Measurements from ENCODE around the gene BPNT1.
"Not testable (repeated sequence)": the region's sequence is repeated elsewhere in the genome, so short reads cannot be mapped to it uniquely, and the experiment has no call there.

Gene BPNT1

DNA sequence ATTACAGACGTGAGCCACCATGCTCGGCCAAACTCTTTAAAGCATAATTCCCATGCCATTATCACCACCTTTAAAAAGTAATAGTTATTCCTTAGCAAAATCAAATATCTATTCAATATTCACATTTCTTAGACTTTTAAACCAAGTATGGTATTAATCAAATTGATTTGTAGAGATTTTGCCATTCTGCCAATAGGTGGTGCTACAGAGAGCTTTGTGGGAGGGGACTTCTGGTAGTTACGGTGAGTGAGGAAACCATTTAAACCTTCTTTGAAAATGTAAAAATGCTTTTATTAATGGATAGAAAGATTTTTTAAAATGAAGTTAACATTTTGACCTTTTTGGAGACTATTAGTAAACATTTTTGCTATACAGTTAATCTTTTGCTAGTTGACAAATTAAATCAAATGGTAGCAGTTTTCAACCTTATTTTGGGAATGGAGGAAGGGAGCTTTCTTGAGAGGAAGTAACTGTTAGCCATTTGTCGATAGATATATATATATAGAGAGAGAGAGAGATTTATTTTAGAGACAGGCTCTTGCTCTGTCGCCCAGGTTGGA, 23.6 kb upstream of the BPNT1 start:
- H3K4me3 ChIP-seq (ENCODE audit: low read length) = no peak overlapping the region
- 94% methylated on average over 4 of the region's 5 CpGs for WGBS
- peaks cover 78% of the 10 kb centered on the region for H3K36me3 ChIP-seq (ENCODE audit: insufficient read depth, low read length)

DNA sequence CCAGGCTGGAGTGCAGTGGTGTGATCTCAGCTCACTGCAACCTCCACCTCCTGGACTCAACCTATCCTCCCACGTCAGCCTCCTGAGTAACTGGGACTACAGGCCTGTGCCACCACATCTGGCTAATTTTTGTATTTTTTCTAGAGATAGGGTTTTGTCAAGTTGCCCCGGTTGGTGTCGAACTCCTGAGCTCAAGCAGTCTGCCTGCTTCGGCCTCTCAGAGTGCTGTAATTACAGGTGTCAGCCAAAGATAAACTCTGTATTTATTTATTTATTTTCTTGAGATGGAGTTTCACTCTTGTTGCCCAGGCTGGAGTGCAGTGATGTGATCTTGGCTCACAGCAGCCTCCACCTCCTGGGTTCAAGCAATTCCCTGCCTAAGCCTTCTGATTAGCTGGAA, 23.0 kb upstream of the BPNT1 start:
- not testable (repeated sequence) for H3K9ac ChIP-seq (ENCODE audit: low read depth, low read length); H3K4me1 ChIP-seq (ENCODE audit: insufficient read depth, low read length); H3K27me3 ChIP-seq (ENCODE audit: insufficient read depth, low read length); H3K9me3 ChIP-seq (ENCODE audit: insufficient read depth, low read depth, low read length); H3K27ac ChIP-seq (ENCODE audit: low read depth, low read length); H3K4me3 ChIP-seq (ENCODE audit: low read length)
- 94% methylated on average over 4 of the region's 4 CpGs for WGBS
- peaks cover 75% of the 10 kb centered on the region for H3K36me3 ChIP-seq (ENCODE audit: insufficient read depth, low read length)

More for the DNA sequence above, 23.6 kb upstream of the BPNT1 start:
- Histone ChIP-seq H3K27me3 (ENCODE audit: insufficient read depth, low read length) (no peaks in the 10 kb centered on the region), H3K4me1 (ENCODE audit: insufficient read depth, low read length) (no peaks in the 10 kb centered on the region), H3K27ac (ENCODE audit: low read depth, low read length) (no peak overlapping the region), H3K9me3 (ENCODE audit: insufficient read depth, low read depth, low read length) (no peaks in the 10 kb centered on the region), H3K9ac (ENCODE audit: low read depth, low read length) (no peak overlapping the region)

DNA sequence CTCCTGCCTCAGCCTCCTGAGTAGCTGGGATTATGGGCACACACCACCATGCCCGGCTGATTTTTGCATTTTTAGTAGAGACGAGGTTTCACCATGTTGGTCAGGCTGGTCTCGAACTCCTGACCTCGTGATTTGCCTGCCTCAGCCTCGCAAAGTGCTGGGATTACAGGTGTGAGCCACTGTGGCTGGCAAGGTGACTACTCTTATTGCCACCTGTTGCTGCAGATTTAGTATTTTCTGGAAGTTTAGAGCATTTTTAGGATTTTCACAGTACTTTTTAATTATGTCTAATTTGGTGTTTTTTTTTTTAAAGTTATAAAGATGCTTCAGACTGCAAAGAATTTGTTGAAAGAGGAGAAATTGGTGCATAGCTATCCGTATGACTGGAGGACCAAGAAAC, 20.9 kb upstream of the BPNT1 start:
- H3K4me1 ChIP-seq (ENCODE audit: insufficient read depth, low read length); H3K9me3 ChIP-seq (ENCODE audit: insufficient read depth, low read depth, low read length); H3K9ac ChIP-seq (ENCODE audit: low read depth, low read length); H3K27ac ChIP-seq (ENCODE audit: low read depth, low read length); H3K27me3 ChIP-seq (ENCODE audit: insufficient read depth, low read length); H3K4me3 ChIP-seq (ENCODE audit: low read length): not testable (repeated sequence)
- H3K36me3 ChIP-seq (ENCODE audit: insufficient read depth, low read length) = peaks cover 78% of the 10 kb centered on the region
- 95% methylated on average over 6 of the region's 6 CpGs for WGBS

DNA sequence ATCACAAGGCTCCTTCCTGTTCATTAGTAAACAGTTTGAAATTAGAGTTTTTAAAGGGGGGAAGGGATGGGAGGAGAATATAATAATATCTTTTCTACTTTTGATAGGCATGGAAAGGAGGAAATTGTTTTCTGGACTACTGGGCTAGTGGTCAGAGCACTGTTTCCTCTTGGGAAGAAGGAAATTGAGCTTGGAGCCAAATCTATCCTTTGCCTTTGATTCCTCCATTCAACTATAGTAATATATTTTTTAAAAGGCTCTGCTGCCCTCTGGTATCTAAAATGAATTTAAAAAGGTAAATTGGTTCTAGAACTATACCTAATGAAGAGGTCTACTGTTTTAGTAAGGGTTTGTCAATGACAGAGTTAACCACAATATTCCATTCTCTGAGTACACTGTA, 10.2 kb upstream of the BPNT1 start:
- Histone ChIP-seq H3K9ac (ENCODE audit: low read depth, low read length) (no peak overlapping the region), H3K4me1 (ENCODE audit: insufficient read depth, low read length) (no peaks in the 10 kb centered on the region), H3K4me3 (ENCODE audit: low read length) (no peak overlapping the region), H3K27ac (ENCODE audit: low read depth, low read length) (no peak overlapping the region), H3K36me3 (ENCODE audit: insufficient read depth, low read length) (peaks cover 85% of the 10 kb centered on the region), H3K9me3 (ENCODE audit: insufficient read depth, low read depth, low read length) (no peaks in the 10 kb centered on the region), H3K27me3 (ENCODE audit: insufficient read depth, low read length) (no peaks in the 10 kb centered on the region)

DNA sequence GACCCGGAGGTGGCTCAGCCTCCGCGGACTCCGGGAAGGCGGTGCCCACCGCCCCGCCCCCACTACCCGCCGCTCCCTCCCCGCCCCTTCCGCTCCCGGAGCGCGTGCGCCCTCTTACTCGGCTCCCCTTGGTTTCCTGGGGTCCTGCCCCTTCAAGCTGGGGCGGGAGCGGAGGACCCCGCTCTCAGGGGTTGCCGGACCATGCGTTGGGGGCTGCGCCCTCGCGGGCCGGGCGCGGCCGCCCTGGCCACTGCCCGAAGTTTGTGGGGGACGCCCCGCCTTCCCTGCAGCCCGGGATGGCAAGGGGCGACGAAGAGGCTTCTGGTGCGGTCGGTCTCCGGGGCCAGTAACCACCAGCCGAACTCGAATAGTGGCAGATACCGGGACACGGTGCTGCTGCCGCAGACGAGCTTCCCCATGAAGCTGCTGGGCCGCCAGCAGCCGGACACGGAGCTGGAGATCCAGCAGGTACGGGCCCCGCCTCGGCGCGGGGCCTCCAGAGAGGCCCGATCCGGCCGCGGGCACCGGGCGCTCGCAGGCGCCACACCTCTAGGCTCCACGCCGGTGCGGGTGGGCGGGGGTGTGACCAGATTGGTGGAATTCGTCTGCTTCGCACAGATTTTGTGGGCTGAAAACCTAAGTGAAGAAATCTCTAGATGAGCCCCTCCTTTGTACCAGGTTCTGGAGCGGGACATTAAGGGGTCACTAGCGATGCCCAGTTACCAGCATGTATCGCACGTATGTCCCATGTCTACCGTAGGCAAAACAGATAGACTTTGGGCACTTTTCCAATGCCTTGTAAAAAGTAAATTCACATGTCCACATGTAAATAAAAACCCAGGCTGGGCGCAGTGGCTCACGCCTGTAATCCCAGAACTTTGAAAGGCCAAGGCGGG, 4.7 kb upstream of the BPNT1 start, which contains the start of gene IARS2:
Gene IARS2 (plus strand): TSS at position 117 of the 896 bp plus-strand sequence. CDS start 85 bp downstream, at position 202.
- WGBS = 2% methylated on average over 69 of the region's 73 CpGs
- H3K9ac ChIP-seq (ENCODE audit: low read depth, low read length) = peak within 1 kb of the TSS; percentile 90

DNA sequence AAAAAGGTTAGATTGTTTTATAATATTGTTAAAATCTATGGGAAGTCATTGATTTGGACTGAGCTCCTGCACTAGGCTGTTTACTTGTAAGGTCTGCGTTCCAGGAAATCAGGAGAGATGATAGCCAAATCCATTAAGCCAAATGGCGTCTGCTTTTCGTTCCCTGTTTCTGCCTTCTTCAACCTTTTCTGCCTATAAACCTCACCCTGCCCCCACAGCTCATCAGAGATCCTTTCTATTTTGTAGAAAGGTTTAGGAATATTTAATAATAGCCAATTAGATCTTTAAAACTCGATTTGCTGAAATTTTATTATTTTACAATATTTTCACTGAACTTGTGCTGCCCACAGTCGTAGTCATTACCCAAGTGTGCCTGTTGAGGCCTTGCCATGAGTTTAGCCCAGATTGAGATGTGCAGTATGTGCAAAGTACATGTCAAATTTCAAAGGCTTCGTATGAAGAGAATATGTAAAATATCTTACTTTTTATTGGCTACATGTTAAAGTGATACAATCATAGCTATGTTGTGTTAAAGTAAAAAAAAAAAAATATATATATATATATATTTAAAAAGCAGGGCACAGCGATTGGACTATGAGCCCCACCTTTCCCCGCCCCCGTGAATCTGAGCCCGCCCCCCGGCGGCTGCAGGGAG, 3.9 kb upstream of the BPNT1 start:
- Histone ChIP-seq H3K9ac (ENCODE audit: low read depth, low read length) (no peak overlapping the region), H3K36me3 (ENCODE audit: insufficient read depth, low read length) (peaks cover 24% of the 10 kb centered on the region), H3K4me1 (ENCODE audit: insufficient read depth, low read length) (0 out of 2 replicates have a peak, but pooled peaks cover 3% of the 10 kb centered on the region), H3K4me3 (ENCODE audit: low read length) (0 out of 2 replicates have a peak overlapping the region, but pooled peaks have one; percentile 1), H3K9me3 (ENCODE audit: insufficient read depth, low read depth, low read length) (no peaks in the 10 kb centered on the region), H3K27ac (ENCODE audit: low read depth, low read length) (no peak overlapping the region), H3K27me3 (ENCODE audit: insufficient read depth, low read length) (no peaks in the 10 kb centered on the region)
- 36% methylated on average over 12 of the region's 12 CpGs for WGBS

More for the DNA sequence above, 4.7 kb upstream of the BPNT1 start, which contains the start of gene IARS2:
- 0 out of 2 replicates have a peak, but pooled peaks cover 3% of the 10 kb centered on the region for H3K4me1 ChIP-seq (ENCODE audit: insufficient read depth, low read length)
- peaks cover 31% of the 10 kb centered on the region for H3K36me3 ChIP-seq (ENCODE audit: insufficient read depth, low read length)
- H3K9me3 ChIP-seq (ENCODE audit: insufficient read depth, low read depth, low read length) = no peaks in the 10 kb centered on the region
- peak within 1 kb of the TSS; percentile 79 for H3K27ac ChIP-seq (ENCODE audit: low read depth, low read length)
- H3K27me3 ChIP-seq (ENCODE audit: insufficient read depth, low read length) = no peaks in the 10 kb centered on the region
- H3K4me3 ChIP-seq (ENCODE audit: low read length) = peak within 1 kb of the TSS; percentile 89

DNA sequence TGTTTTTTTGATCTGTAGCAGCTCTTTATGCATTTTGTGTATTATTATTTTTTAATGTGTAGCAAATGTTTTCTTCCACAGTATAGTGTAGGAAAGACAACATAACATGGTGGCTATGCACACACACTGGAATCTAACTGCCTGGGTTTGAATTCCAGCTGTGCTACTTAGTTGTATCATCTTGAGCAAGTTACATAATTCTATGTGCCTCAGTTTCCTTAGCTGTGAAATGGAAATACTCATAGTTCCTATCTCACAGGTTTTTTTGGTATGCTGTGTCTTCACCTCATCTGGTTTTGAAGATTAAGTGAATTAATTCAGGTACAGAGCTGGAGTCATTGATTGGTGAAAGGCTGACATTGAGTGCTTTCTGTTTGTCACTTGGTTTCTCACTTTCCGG, 3.1 kb upstream of the BPNT1 start:
- 100% methylated on average over 1 of the region's 1 CpG for WGBS
- Histone ChIP-seq H3K4me1 (ENCODE audit: insufficient read depth, low read length) (0 out of 2 replicates have a peak, but pooled peaks cover 3% of the 10 kb centered on the region), H3K9ac (ENCODE audit: low read depth, low read length) (no peak overlapping the region), H3K36me3 (ENCODE audit: insufficient read depth, low read length) (peaks cover 17% of the 10 kb centered on the region), H3K27me3 (ENCODE audit: insufficient read depth, low read length) (no peaks in the 10 kb centered on the region), H3K4me3 (ENCODE audit: low read length) (no peak overlapping the region), H3K27ac (ENCODE audit: low read depth, low read length) (no peak overlapping the region), H3K9me3 (ENCODE audit: insufficient read depth, low read depth, low read length) (no peaks in the 10 kb centered on the region)

DNA sequence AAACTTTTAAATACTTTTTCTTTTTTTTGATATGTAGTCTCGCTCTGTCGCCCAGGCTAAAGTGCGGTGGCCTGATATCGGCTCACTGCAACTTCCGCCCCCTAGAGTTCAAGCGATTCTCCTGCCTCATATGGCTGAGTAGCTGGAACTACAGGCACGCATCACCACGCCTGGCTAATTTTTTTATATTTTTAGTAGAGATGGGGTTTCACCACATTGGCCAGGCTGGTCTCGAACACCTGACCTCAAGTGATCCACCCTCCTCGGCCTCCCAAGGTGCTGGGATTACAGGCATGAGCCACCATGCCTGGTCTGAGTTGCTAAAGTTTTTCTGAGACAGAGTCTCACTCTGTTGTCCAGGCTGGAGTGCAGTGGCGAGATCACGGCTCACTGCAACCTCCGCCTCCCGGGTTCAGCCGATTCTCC, 3.3 kb downstream of the BPNT1 start:
- not testable (repeated sequence) for H3K27me3 ChIP-seq (ENCODE audit: insufficient read depth, low read length); H3K9me3 ChIP-seq (ENCODE audit: insufficient read depth, low read depth, low read length); H3K9ac ChIP-seq (ENCODE audit: low read depth, low read length); H3K4me1 ChIP-seq (ENCODE audit: insufficient read depth, low read length); H3K27ac ChIP-seq (ENCODE audit: low read depth, low read length); H3K36me3 ChIP-seq (ENCODE audit: insufficient read depth, low read length); H3K4me3 ChIP-seq (ENCODE audit: low read length)
- 87% methylated on average over 15 of the region's 15 CpGs for WGBS

DNA sequence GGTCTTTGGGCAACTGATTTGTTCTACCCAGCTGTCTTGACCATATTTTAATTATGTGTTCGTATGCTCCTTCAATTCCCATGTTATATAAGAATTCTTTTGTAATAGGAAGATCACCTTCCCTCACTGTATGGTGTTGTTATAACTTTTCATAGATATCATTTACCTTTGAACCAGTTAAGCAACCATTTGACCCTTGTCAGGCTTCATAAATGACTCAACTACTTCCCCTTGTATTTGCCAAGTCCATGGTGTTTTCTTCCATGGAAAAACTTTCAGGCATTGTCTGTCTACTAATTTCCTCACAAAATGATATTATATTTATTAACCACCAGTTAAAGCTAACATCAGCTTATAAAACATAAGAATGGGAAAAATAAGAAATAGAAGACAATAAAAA, 5.1 kb downstream of the BPNT1 start:
- H3K27me3 ChIP-seq (ENCODE audit: insufficient read depth, low read length) = no peaks in the 10 kb centered on the region
- H3K4me3 ChIP-seq (ENCODE audit: low read length) = no peak overlapping the region
- no peak overlapping the region for H3K27ac ChIP-seq (ENCODE audit: low read depth, low read length)
- no peaks in the 10 kb centered on the region for H3K4me1 ChIP-seq (ENCODE audit: insufficient read depth, low read length)
- H3K9me3 ChIP-seq (ENCODE audit: insufficient read depth, low read depth, low read length) = no peaks in the 10 kb centered on the region
- no peak overlapping the region for H3K9ac ChIP-seq (ENCODE audit: low read depth, low read length)
- no CpG with 5 or more reads among the region's 1 CpG for WGBS
- no peaks in the 10 kb centered on the region for H3K36me3 ChIP-seq (ENCODE audit: insufficient read depth, low read length)

DNA sequence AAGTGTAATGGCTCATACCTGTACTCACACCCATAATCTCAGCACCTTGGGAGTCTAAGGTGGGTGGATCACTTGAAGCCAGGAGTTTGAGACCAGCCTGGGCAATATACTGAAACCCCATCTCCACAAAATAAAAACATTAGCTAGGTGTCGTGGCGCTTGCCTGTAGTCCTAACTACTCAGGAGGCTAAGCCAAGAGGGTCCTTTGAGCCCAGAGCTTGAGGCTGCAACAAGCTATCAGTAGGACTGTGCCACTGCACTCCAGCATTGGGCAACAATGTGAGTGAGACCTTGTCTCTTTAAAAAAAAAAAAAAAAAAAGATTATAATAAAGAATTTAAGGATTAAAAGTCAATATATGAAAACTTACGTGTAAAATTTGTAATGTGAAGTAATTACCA, 11.7 kb downstream of the BPNT1 start:
- Histone ChIP-seq H3K4me3 (ENCODE audit: low read length) (no peak overlapping the region), H3K4me1 (ENCODE audit: insufficient read depth, low read length) (no peaks in the 10 kb centered on the region), H3K27me3 (ENCODE audit: insufficient read depth, low read length) (no peaks in the 10 kb centered on the region), H3K27ac (ENCODE audit: low read depth, low read length) (no peak overlapping the region), H3K9me3 (ENCODE audit: insufficient read depth, low read depth, low read length) (no peaks in the 10 kb centered on the region), H3K9ac (ENCODE audit: low read depth, low read length) (no peak overlapping the region), H3K36me3 (ENCODE audit: insufficient read depth, low read length) (peaks cover 6% of the 10 kb centered on the region)
- WGBS = 96% methylated on average over 2 of the region's 3 CpGs

Measured in HUES64 (cell line).